Neural progenitor cell (in vitro differentiated cells): ENCODE measurements around the gene FLG2. TPM values are rescaled to one million over a fixed set of nuclear protein-coding genes. Genes with fewer than 3 reads are reported as not detected.

Experiments
- DNase-seq: peaks from one replicate; pipeline ENCODE4 v3.0.0-alpha.2; 2016; ENCODE audit warnings: low spot score
- H2AFZ ChIP-seq: fragments of 200-600 bp; sonication (generic); replicated peaks from 2 replicates; pipeline ENCODE4 v1.6.1; 2016; ENCODE audit warnings: antibody characterized with exemption
- H3F3A ChIP-seq: fragments of 200-600 bp; sonication (generic); 2 replicates; pipeline ENCODE4 v1.6.1; 2016; ENCODE audit warnings: antibody characterized with exemption, low read depth
- H3K27ac ChIP-seq: fragments of 200-600 bp; sonication (generic); 2 replicates; pipeline ENCODE4 v1.5.1; 2016; ENCODE audit warnings: mild to moderate bottlenecking
- H3K27me3 ChIP-seq: fragments of 200-600 bp; sonication (generic); 2 replicates; pipeline ENCODE4 v1.6.1; 2016; ENCODE audit warnings: mild to moderate bottlenecking, moderate library complexity
- H3K36me3 ChIP-seq: fragments of 200-600 bp; sonication (generic); 2 replicates; pipeline ENCODE4 v1.5.1; 2016
- H3K4me1 ChIP-seq: fragments of 200-600 bp; sonication (generic); 2 replicates; pipeline ENCODE4 v1.6.1; 2016; ENCODE audit warnings: mixed run types
- H3K4me2 ChIP-seq: fragments of 200-600 bp; sonication (generic); 2 replicates; pipeline ENCODE4 v1.6.1; 2016
- H3K4me3 ChIP-seq: fragments of 200-600 bp; sonication (generic); 2 replicates; pipeline ENCODE4 v1.5.1; 2016
- H3K79me2 ChIP-seq: fragments of 200-600 bp; sonication (generic); 2 replicates; pipeline ENCODE4 v1.6.1; 2016; ENCODE audit warnings: low read depth
- H3K9ac ChIP-seq: fragments of 200-600 bp; sonication (generic); 2 replicates; pipeline ENCODE4 v1.6.1; 2016
- H3K9me3 ChIP-seq: fragments of 200-600 bp; sonication (generic); 2 replicates; pipeline ENCODE4 v1.5.1; 2016; ENCODE audit warnings: low read depth
- H4K20me1 ChIP-seq: fragments of 200-600 bp; sonication (generic); 2 replicates; pipeline ENCODE4 v1.6.1; 2016; ENCODE audit warnings: low read depth
- H3K27ac Mint-ChIP-seq: 3 replicates; pipeline ENCODE4 v1.8.0; 2021; ENCODE audit warnings: mixed read lengths
- H3K27me3 Mint-ChIP-seq: 2 replicates; pipeline ENCODE4 v1.8.0; 2022; ENCODE audit warnings: low read depth, mild to moderate bottlenecking, inconsistent platforms, moderate library complexity, mixed read lengths; ENCODE audit not compliant: insufficient read depth
- H3K36me3 Mint-ChIP-seq: 3 replicates; pipeline ENCODE4 v1.8.0; 2021; ENCODE audit warnings: mixed read lengths
- H3K4me1 Mint-ChIP-seq: 3 replicates; pipeline ENCODE4 v1.8.0; 2021; ENCODE audit warnings: mixed read lengths
- H3K4me3 Mint-ChIP-seq: 3 replicates; pipeline ENCODE4 v1.8.0; 2021; ENCODE audit warnings: mild to moderate bottlenecking, moderate library complexity, mixed read lengths
- H3K9me3 Mint-ChIP-seq: 3 replicates; pipeline ENCODE4 v1.8.0; 2020; ENCODE audit warnings: mixed read lengths
- CTCF ChIP-seq: fragments of 200-600 bp; sonication (generic); IDR thresholded peaks from 2 replicates; pipeline ENCODE4 v1.5.1; 2017; ENCODE audit warnings: antibody characterized with exemption, mild to moderate bottlenecking
- EZH2 ChIP-seq: fragments of 200-600 bp; sonication (generic); IDR thresholded peaks from 2 replicates; pipeline ENCODE4 v1.6.1; 2017; ENCODE audit warnings: antibody characterized with exemption, mild to moderate bottlenecking, moderate library complexity
- EZH2phosphoT487 ChIP-seq: fragments of 200-600 bp; sonication (generic); IDR thresholded peaks from 2 replicates; pipeline ENCODE4 v1.6.1; 2017; ENCODE audit warnings: antibody characterized with exemption
- total RNA-seq: library from RNA; depleted of rRNA; stranded (reverse); fragments of >200 nt; gene quantifications from 2 replicates; pipeline ENCODE4 v1.2.3, GENCODE V29; 2015; ENCODE audit warnings: low replicate concordance

FLG2 gene
- total RNA-seq, result not detected in 2 replicates

GRCh38 chr1:152359906-152360305 lies at the start of gene FLG2:
Gene FLG2, minus strand, starts transcription at chr1:152360006. Its CDS starts 1,122 bp downstream, at chr1:152358884.
- H3K4me1 Mint-ChIP-seq, result no peaks in the 10 kb centered on the region
- H2AFZ ChIP-seq, result no peak within 1 kb of the TSS
- no peak within 1 kb of the TSS for H3K4me2 ChIP-seq

GRCh38 chr1:152408664-152409063 lies 48.9 kb upstream of the FLG2 start:
- Histone ChIP-seq H3K4me1 (no peaks in the 10 kb centered on the region), H3K9me3 (peaks cover 16% of the 10 kb centered on the region), H3K9ac (no peak overlapping the region), H3K27ac (no peak overlapping the region), H2AFZ (no peak overlapping the region), H3K36me3 (no peaks in the 10 kb centered on the region), H4K20me1 (no peaks in the 10 kb centered on the region), H3K79me2 (no peaks in the 10 kb centered on the region), H3F3A (no peaks in the 10 kb centered on the region), H3K27me3 (no peaks in the 10 kb centered on the region), H3K4me2 (no peak overlapping the region), H3K4me3 (no peak overlapping the region)
- Mint-ChIP-seq H3K4me3 (no peak overlapping the region), H3K9me3 (peaks cover 39% of the 10 kb centered on the region), H3K27ac (no peak overlapping the region), H3K36me3 (no peaks in the 10 kb centered on the region), H3K4me1 (no peaks in the 10 kb centered on the region), H3K27me3 (peaks cover 2% of the 10 kb centered on the region)
- TF ChIP-seq EZH2phosphoT487, result no peak
- no peak for TF ChIP-seq CTCF
- no peak for TF ChIP-seq EZH2
- no peak for DNase-seq

More at GRCh38 chr1:152359906-152360305, at the start of gene FLG2:
- Histone ChIP-seq H3K4me1 (no peaks in the 10 kb centered on the region), H3K36me3 (no peaks in the 10 kb centered on the region), H3K9ac (no peak within 1 kb of the TSS), H4K20me1 (no peaks in the 10 kb centered on the region), H3K9me3 (peaks cover 29% of the 10 kb centered on the region), H3K4me3 (no peak within 1 kb of the TSS), H3K79me2 (no peaks in the 10 kb centered on the region), H3K27ac (no peak within 1 kb of the TSS), H3F3A (no peaks in the 10 kb centered on the region), H3K27me3 (no peaks in the 10 kb centered on the region)
- peaks cover 2% of the 10 kb centered on the region for H3K27me3 Mint-ChIP-seq
- H3K36me3 Mint-ChIP-seq, result no peaks in the 10 kb centered on the region
- DNase-seq, result no peak
- H3K4me3 Mint-ChIP-seq, result no peak within 1 kb of the TSS
- H3K9me3 Mint-ChIP-seq, result peaks cover 7% of the 10 kb centered on the region
- H3K27ac Mint-ChIP-seq, result no peak within 1 kb of the TSS
- no peak for TF ChIP-seq EZH2phosphoT487
- no peak for TF ChIP-seq CTCF
- no peak for TF ChIP-seq EZH2

GRCh38 chr1:152398812-152399698 lies 39.2 kb upstream of the FLG2 start:
- no peaks in the 10 kb centered on the region for H3K4me1 ChIP-seq
- Mint-ChIP-seq H3K4me3 (no peak overlapping the region), H3K27ac (no peak overlapping the region), H3K9me3 (peaks cover 8% of the 10 kb centered on the region), H3K4me1 (no peaks in the 10 kb centered on the region), H3K27me3 (peaks cover 2% of the 10 kb centered on the region), H3K36me3 (no peaks in the 10 kb centered on the region)
- no peaks in the 10 kb centered on the region for H3F3A ChIP-seq
- no peak for DNase-seq
- H3K9ac ChIP-seq, result no peak overlapping the region
- H4K20me1 ChIP-seq, result no peaks in the 10 kb centered on the region
- no peaks in the 10 kb centered on the region for H3K36me3 ChIP-seq
- H3K27me3 ChIP-seq, result no peaks in the 10 kb centered on the region
- H3K4me2 ChIP-seq, result no peak overlapping the region
- TF ChIP-seq EZH2 (no peak), EZH2phosphoT487 (no peak), CTCF (no peak)
- no peak overlapping the region for H3K4me3 ChIP-seq
- no peak overlapping the region for H2AFZ ChIP-seq
- no peaks in the 10 kb centered on the region for H3K79me2 ChIP-seq
- peaks cover 9% of the 10 kb centered on the region for H3K9me3 ChIP-seq
- H3K27ac ChIP-seq, result no peak overlapping the region
